OCI-M2 (cell line): ENCODE measurements around the gene SYCE1.
"Not testable (repeated sequence)": the region's sequence is repeated elsewhere in the genome, so short reads cannot be mapped to it uniquely, and the experiment has no call there.

ENCODE experiments used
- DNase-seq: peaks from one replicate; lab custom pipeline; 2025; ENCODE audit not compliant: unreplicated experiment; lab: John Stamatoyannopoulos, UW

Gene SYCE1

GRCh38 chr10:133565441-133566294 is at the start of gene SYCE1:
Gene SYCE1, minus strand, starts transcription at chr10:133565583. Its CDS starts 54 bp downstream, at chr10:133565529.
- DNase-seq = no peak

DNA sequence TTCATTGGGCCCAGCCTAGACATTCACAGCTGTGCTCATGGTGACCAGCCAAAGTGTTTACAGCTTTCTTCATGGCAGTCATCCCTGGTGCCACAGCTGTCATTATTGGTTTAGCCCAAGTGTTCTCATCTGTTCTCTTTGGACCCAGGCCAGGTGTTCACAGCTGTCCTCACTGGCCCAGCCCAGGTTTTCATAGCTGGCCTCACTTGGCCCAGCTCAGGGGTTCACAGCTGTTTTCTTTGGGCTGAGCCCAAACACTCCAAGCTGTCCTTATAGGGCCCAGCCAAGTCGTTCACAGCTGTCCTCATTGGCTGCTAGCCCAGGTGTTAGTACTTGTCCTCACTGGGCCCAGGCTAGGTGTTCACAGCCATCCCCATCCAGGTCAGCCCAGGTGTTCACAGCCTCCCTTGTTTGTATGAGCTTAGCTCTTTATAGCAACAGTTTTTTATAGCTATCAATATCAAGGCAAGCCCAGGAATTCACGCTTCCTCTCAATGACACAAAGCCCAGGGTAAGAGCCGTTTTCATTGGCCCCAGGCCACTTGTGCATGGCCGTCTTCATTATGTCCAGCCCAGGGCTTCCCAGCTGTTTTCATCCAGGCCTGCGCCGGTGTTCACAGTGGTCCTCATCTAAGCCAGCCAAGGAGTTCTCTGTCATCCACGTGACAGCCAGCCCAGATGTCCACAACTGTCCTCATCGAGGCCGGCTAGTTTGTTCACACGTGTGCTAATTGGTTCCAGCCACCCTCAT is 49.6 kb upstream of the SYCE1 start:
- no peak for DNase-seq

- DNase-seq = no peak
These were observed 48.3 kb upstream of the SYCE1 start for GRCh38 chr10:133613699-133614098.

DNA sequence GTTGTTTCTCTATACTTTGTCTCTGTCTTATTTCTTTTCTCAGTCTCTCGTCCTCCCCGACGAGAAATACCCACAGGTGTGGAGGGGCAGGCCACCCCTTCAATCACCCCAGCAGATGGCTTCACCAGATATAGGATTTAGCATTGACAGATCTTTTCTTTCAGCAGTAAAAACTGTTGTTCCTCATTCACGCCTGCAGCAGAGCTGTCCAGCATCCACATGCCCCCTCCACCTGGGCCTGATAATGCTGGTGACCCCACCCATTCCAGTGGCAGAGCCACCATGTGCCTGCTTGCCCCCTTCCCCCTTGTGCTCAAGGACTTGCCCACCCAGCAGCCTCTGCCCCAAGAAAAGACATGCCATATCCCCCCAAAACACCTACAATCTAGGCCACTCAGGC is 45.7 kb upstream of the SYCE1 start:
- DNase-seq = no peak

- DNase-seq = no peak
These were observed 43.5 kb upstream of the SYCE1 start for GRCh38 chr10:133608855-133609254.

DNA sequence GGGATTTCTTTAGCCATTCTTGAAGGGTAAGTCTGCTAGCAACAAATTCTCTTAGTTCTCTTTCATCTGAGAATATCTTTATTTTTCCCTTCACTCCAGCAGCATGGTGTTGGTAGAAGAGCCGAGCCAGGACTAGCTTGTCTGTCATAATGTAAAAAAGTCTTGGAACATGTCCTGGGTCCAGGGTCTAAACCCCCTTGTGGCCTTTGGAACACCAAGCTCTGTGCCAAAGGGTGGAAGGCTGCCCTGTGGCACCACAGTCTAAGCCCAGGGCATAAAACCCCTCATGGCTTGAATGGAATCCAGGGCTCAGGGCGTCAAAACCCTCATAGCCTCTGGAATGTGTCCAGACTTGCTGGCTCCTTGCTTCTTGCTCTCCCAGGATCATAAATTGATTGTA is 38.1 kb upstream of the SYCE1 start:
- not testable (repeated sequence) for DNase-seq

- no peak for DNase-seq
These were observed 35.3 kb upstream of the SYCE1 start for GRCh38 chr10:133600657-133601056.

GRCh38 chr10:133599869-133600268 is 34.5 kb upstream of the SYCE1 start:
- peak; percentile 6 for DNase-seq

GRCh38 chr10:133592716-133593115 is 27.3 kb upstream of the SYCE1 start:
- no peak for DNase-seq

- no peak for DNase-seq
These were observed 25.6 kb upstream of the SYCE1 start for GRCh38 chr10:133590970-133591359.

DNA sequence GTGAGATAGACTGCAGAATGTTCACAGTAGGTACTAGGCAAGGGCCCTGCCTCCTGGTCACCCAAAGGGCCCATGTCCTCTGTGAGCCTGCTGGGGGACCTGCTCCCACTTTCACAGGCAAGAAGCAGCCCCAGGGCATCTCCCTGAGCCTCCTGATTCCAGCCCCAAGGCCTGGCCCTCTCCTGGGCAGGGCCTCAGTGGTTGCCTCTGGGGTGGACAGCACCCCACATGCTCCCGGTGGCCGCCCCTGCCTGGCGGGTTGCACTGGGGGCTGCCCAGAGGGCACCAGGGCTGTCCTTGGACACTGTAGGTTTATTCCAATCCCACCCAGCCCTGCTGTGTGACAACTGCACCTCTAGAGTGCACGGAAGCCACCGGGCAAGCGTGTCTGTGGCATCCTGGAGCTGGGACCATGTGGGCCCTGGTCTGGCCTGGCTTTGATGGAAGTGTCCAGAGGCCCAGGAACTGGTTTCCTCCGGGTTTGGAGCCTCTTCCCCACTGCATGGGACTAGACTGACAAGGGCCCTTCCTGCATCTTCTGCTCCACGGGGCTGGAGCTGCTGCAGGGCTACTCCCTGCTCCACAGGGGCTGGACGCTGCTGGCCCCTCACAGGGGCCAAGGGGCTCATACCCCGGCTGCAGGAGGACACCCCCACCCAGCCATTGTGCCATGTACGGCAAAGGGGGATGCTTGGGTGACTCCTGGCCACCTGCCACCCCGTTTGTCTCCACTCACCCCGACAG is 25.0 kb upstream of the SYCE1 start:
- DNase-seq = no peak

GRCh38 chr10:133577037-133577436 is 11.7 kb upstream of the SYCE1 start:
- not testable (repeated sequence) for DNase-seq

GRCh38 chr10:133573460-133573859 is 8.1 kb upstream of the SYCE1 start:
- not testable (repeated sequence) for DNase-seq

GRCh38 chr10:133572055-133572454 is 6.7 kb upstream of the SYCE1 start:
- DNase-seq = not testable (repeated sequence)

GRCh38 chr10:133569801-133570200 is 4.4 kb upstream of the SYCE1 start:
- not testable (repeated sequence) for DNase-seq

DNA sequence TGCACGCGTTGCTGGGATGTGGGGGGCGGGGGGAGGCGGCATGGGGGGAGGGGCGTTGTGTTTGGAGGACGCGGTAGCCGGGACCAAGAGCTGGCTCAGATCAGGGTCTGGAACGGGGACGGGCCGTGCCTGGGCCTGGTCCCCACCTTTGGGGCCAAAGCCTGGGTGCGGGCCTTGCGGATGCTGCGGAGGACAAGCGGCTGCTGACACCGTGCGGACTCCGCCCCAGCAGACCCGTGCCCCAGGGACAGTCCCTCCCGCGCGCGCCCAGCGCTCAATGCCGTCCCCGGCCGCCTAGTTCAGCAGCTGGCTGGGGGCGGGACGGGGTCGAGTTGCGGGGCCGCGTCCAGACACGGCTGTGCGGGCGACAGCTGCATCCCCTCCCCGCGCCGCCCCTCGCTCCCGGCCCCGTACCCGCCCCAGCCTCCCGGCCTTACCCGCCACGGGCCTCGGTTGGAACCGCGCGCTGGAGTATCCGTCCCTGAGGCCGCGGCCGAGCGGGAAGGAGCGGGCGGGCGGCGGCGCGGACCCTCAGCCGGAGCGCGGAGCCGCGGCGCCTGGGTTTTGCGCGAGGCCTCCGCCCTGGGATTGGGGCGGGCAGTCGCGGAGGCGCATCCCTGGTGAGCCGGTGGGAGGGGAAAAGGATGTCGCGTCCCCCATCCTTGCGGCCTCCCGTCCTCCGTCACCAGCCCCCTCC is 3.6 kb upstream of the SYCE1 start:
- not testable (repeated sequence) for DNase-seq

GRCh38 chr10:133568287-133568614 is 2.9 kb upstream of the SYCE1 start:
- no peak for DNase-seq

- DNase-seq = no peak
These were observed 2.4 kb upstream of the SYCE1 start for GRCh38 chr10:133567609-133568286.

GRCh38 chr10:133567119-133567518 is 1.7 kb upstream of the SYCE1 start:
- no peak for DNase-seq

DNA sequence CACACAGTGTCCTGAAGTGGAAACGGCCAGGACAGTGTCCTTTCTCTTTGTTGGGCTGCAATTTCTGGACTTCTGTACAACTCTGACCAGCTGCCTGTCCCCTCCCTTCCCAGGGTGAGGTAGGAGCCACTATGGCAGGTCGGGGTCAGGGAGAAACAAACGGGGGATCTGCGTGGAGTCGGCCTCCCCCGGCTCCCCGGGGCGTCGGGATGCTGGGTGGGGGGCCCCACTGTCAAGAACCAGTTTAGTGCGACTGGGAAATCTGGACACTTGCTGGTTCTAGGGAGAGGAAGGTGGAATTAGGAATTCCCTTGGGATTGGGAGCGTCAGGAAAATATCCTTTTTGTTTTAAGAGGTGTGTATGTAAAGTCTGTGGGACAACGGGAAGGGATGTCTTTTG is 567 bp downstream of the SYCE1 start:
- DNase-seq = no peak
